Activated CD4-positive, alpha-beta T cell treated with anti-CD3 and anti-CD28 coated beads, Interleukin-2, amount 10 ng/mL, durations not matched to agents 24 days and 14 days (primary cell): Measurements from ENCODE around the gene GATAD2A. TPM values are rescaled to one million over a fixed set of nuclear protein-coding genes. Genes with fewer than 3 reads are reported as not detected.

Experiments used
- total RNA-seq: library from RNA; stranded (reverse); gene quantifications from 2 replicates; pipeline ENCODE4 v1.2.3, GENCODE V29; 2022

GATAD2A gene
- total RNA-seq, 1 donor from 2014 or later: 134 TPM

Other genes starting within 250 kb of the GATAD2A start
- 2.9 and 3.0 TPM in 2 replicates for gene MEF2B, start 235.4 kb upstream of the GATAD2A start, total RNA-seq
- gene BORCS8, start 213.5 kb upstream of the GATAD2A start, total RNA-seq: 34.8 and 38.9 TPM in 2 replicates
- 111 and 113 TPM in 2 replicates for gene RFXANK, start 213.4 kb upstream of the GATAD2A start, total RNA-seq
- gene NR2C2AP, start 202.3 kb upstream of the GATAD2A start, total RNA-seq: 48.3 and 52.3 TPM in 2 replicates
- 0.02 TPM in 1 of 2 replicates, not detected in the other for gene NCAN, start 193.7 kb upstream of the GATAD2A start, total RNA-seq
- gene TM6SF2, start 132.4 kb upstream of the GATAD2A start, total RNA-seq: not detected in 2 replicates
- 71.2 and 72.0 TPM in 2 replicates for gene SUGP1, start 85.2 kb upstream of the GATAD2A start, total RNA-seq
- 61.8 and 73.0 TPM in 2 replicates for gene MAU2, start 84.8 kb upstream of the GATAD2A start, total RNA-seq
- gene TSSK6, start 109.9 kb downstream of the GATAD2A start, total RNA-seq: 3.3 and 4.4 TPM in 2 replicates
- 370 and 391 TPM in 2 replicates for gene NDUFA13, start 110.5 kb downstream of the GATAD2A start, total RNA-seq
- 11.4 and 14.6 TPM in 2 replicates for gene YJEFN3, start 123.2 kb downstream of the GATAD2A start, total RNA-seq
- gene CILP2, start 132.6 kb downstream of the GATAD2A start, total RNA-seq: 0.14 TPM in 2 replicates
- 19.2 and 20.5 TPM in 2 replicates for gene PBX4, start 213.0 kb downstream of the GATAD2A start, total RNA-seq
- 21.9 and 23.9 TPM in 2 replicates for gene LPAR2, start 222.5 kb downstream of the GATAD2A start, total RNA-seq
- gene GMIP, start 238.0 kb downstream of the GATAD2A start, total RNA-seq: 56.1 and 61.2 TPM in 2 replicates